AG20443 (cell line): ENCODE results near the gene TKTL1.
"Not testable (repeated sequence)": the region's sequence is repeated elsewhere in the genome, so short reads cannot be mapped to it uniquely, and the experiment has no call there.

Source experiments
- DNase-seq: peaks from one replicate; pipeline ENCODE4 v3.0.0; 2012; ENCODE audit warnings: low spot score, mixed read lengths

The TKTL1 gene

DNA sequence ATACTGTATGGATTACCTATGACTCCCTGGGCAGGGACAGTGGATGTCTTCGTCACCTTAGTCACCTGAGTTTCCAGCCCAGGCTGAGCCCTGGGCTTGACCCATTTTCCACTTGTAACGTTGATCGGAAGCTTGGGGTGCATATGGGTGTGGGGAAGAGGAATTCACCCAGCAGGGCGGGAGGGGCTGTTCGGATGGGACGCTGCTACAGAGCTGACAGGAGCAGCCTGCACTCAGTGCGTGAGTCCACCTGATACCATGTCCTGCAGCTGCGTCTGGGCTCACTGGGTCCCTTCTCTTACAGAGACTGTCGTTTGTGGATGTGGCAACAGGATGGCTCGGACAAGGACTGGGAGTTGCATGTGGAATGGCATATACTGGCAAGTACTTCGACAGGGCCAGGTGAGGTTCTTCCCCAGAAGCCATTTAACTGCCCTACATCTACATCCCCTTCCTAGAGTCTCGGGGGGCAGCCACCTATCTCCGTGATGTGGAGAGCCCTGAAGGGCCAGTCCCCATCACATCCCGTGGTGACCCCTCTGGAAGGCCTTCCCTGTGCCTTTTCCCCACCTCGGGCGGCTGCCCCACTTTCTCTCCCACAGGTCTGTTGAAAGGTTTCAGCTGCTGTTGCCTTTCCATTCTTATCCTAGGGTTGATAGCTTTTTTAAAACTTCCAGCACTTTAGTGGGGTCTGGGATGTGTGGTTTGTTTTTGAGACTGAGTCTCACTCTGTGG, 13.6 kb downstream of the TKTL1 start:
- DNase-seq, result no peak

DNA sequence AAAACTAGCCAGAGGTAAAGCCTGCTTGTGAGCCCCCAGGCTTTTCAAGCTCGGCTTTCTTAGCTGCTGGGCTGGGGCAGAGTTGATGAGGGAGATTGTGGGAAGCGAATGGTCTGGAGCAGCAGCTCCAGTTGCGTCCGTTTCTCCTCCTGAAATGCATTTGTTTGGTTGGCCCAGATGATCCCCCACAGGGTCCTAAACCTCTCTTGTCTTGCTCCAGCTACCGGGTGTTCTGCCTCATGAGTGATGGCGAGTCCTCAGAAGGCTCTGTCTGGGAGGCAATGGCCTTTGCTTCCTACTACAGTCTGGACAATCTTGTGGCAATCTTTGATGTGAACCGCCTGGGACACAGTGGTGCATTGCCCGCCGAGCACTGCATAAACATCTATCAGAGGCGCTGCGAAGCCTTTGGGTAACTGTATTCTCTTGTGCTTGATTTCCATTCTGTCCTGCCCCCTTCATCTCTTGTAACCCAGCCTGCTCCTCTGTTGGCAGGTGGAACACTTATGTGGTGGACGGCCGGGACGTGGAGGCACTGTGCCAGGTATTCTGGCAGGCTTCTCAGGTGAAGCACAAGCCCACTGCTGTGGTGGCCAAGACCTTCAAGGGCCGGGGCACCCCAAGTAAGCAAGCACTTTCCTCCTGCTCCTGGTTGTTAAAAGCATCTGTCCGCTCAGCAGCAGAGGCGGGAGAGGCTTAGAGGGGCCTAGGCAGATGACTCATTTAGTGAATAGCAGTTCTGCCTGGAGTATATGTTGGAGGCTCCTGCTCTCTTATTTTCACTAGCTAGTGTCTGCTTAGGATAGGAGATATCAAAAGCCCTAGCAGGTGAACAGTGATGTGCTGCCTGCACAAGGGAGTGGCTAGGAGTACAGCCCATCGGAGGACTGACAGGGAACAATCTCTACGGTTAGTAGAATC, 15.3 kb downstream of the TKTL1 start:
- no peak for DNase-seq

DNA sequence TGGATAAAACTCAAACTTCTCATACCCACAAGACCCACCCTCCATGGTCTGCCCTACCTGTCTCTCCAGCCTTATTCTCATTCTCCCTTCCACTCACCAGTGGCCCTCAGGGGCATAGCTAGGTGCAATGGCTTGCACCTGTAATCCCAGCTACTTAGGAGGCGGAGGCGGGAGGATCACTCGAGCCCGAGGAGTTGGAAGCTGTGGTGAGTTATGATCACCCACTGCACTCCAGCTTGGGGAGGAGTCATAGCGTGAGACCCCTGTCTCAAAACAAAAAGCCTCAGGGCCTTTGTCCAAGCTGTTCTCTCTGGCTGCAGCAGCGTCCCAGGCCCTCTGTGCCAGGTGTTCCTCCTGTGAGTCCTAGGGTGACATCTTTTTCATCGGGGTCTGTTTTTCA, 16.5 kb downstream of the TKTL1 start:
- DNase-seq, result no peak

GRCh38 chrX:154313147-154313546, 17.6 kb downstream of the TKTL1 start:
- DNase-seq, result no peak

GRCh38 chrX:154315416-154315815, 19.8 kb downstream of the TKTL1 start:
- DNase-seq, result no peak

- peak; percentile 27 for DNase-seq
Observed at GRCh38 chrX:154317391-154317995, 21.9 kb downstream of the TKTL1 start.

- no peak for DNase-seq
Observed at GRCh38 chrX:154320406-154320805, 24.8 kb downstream of the TKTL1 start.

DNA sequence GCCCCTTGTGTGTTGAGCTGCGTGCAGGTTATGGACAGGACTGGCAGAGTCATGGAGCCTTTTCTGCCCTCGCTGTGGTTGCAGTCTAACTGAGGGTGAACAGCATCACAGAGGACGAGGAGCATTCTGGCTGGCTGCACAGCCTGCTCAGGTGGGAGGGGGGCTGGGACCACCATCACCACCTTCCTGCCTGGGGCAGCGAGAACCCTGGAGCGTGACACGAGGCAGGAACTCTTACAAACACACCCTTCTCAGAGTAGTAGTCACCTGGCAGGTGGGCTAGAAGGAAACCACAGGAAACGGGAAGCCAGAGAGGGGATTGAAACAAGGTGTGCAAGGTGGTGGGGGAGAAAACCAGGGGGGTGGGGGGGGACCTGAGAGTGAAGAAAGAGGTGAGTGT, 25.6 kb downstream of the TKTL1 start:
- DNase-seq, result no peak

DNA sequence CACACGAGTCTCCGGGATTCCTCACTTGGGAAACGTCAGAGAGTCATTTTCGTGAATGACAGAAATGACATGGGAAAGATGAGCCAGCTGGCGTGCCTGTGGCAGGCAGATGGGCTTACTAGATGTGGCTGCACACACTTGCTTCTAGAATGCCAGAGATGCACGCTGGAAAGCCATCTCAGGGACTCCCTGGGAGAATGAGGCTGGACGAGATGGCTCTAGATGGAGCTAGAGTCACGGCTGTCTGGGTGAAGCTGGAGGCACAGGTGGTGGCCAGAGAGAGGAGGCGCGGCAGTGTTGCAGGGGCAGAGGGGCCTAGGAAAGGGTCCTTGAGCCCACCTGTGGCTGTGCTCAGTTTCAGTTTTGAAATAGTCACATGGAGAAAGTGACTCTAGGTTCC, 26.0 kb downstream of the TKTL1 start:
- DNase-seq, result peak; percentile 41

DNA sequence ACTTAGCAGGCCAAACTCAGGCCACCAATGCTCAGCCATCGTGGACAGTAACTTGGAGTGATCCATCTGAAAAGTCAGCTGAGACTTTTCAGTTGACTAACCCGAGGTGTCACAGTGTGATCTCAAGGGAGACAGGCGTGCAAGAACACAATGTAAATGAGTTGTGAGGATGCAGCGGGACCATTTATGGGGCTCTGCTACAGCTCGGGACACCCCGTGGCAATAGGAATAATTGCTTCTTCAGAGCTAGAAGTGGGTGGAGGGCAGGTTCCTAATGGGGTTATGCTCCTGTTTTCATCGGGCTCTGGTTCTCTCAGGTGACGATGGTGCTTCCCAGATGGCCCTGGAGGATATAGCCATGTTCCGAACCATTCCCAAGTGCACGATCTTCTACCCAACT, 27.3 kb downstream of the TKTL1 start:
- no peak for DNase-seq

DNA sequence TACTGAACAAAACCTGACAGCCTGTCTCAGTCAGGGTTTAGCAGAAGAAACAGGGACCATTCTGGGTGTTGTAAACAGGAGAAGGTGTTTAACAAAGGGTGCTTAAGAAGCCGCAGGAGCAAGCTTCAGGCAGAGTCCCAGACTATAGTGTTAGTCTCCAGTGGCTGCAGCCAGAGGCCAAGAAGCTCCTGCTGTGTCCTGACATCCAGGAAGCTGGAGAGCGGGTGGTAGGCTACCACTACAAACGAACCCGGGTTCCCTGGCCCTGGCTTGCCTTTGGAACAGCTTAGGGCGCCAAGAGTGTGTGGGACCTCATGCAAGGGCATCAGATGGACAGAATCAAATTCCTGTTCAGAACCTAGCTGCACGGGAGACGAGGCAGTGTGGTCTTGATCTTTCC, 27.9 kb downstream of the TKTL1 start:
- DNase-seq, result no peak

- DNase-seq, result no peak
Observed at GRCh38 chrX:154325541-154325940, 29.9 kb downstream of the TKTL1 start.

DNA sequence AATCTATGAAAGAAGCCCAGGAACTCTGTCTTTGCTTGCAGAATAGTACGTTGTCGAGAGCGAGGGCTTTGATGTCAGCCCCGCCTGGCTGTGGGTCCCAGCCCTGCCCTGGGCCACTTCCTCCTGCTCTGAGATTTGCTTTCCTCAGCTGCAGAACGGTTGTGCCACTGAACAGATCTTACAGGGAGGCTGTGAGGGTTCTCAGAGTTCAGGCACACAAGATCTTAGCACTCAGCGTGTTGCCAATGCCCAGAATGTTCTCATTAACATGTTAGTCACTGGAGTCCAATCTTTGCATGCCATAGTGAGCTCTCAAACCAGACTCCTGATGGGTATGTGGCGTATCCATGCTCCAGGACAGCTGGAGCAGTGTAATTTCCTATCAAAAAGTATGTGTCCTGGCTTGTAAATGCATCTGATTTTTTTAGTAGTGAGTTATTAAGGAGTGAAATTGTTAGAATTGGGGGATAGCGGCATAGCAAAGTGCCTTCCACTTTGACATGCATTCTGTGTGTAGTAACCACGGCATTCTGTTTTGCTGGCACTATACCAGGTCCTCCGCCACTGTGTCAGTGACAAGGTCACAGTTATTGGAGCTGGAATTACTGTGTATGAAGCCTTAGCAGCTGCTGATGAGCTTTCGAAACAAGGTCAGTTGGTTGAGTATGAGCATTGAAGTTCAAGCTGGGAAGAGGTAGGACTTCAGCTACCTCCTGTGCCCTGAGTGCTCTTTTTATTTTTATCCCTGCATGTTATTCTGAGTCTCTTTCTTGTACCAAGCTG, 31.6 kb downstream of the TKTL1 start:
- peak; percentile 43 for DNase-seq

DNA sequence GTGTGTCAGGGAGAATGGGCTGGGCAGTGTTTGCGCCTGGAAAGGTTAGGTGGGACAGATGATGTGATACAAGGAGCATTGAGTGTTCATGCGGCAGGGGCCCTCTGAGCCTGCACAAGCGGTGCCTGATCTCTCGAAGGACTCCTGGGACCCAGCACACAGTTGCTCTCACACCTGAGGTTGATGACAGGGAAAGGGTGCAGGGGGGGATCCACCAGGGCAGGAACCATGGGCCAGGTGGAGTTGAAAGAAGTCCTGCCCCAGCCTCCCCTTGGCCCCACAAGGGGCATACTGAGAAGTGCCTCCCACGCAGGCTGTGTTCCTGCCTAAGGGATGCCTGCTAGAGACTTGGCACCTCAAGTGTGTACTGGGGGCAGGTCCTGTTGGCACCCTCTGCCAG, 33.1 kb downstream of the TKTL1 start:
- DNase-seq, result no peak

DNA sequence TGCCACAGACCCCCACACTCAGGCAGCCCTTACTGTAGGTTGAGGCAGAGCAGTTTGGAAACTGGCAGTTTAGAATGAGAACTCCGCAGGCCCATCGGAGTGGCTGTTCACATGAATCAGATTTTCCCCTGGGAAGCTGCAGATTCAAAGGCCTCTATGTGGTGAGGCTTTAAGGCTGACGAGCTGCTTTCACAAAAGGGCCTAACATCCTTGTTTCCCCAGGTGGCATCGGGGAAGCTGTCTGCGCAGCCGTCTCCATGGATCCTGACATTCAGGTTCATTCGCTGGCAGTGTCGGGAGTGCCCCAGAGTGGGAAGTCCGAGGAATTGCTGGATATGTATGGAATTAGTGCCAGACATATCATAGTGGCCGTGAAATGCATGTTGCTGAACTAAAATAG, 33.7 kb downstream of the TKTL1 start:
- DNase-seq, result no peak

DNA sequence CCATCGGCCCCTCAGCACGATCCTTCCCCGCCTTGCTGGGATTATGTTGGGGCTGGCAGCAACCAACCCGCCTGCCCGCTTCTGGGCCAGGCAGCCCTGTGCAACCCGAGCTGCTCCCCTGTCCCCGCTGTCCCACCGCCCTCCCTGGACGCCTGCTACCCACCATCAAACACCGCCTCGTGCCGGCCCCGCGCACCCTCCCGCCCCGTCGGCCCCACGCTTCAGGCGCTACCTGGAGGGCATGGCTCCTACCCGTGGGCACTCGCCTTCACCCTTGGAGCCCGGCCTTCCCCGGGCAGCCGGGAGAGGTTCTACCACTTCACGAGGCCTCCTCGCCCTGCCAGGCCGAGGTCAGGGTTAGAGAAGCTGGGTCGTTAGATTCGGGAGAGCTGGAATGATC, 37.0 kb downstream of the TKTL1 start:
- DNase-seq, result no peak

- DNase-seq, result no peak
Observed at GRCh38 chrX:154333116-154333515, 37.5 kb downstream of the TKTL1 start.

- no peak for DNase-seq
Observed at GRCh38 chrX:154333837-154334271, 38.3 kb downstream of the TKTL1 start.

- DNase-seq, result no peak
Observed at GRCh38 chrX:154334496-154334895, 38.9 kb downstream of the TKTL1 start.

- not testable (repeated sequence) for DNase-seq
Observed at GRCh38 chrX:154341399-154342298, 46.1 kb downstream of the TKTL1 start.

- DNase-seq, result not testable (repeated sequence)
Observed at GRCh38 chrX:154343063-154343462, 47.5 kb downstream of the TKTL1 start.
